Lung (tissue), 12 donors: Measurements from ENCODE around the gene KNG1. TPM values are rescaled to one million over a fixed set of nuclear protein-coding genes. Genes with fewer than 3 reads are reported as not detected.

Experiments used
- ATAC-seq: fragments of 200-7000 bp; cut with Tn5 transposase; one replicate; pipeline ENCODE4 v1.9.1; 2020; ENCODE audit warnings: moderate number of reproducible peaks; ENCODE audit not compliant: insufficient read depth, low FRiP score
- DNase-seq, 3 donors: peaks; one replicate each; pipeline ENCODE4 v3.0.0-alpha.2; 2013 to 2017
- H3K27ac ChIP-seq, 2 donors: one replicate each; pipeline ENCODE4 v1.5.1; 2013; ENCODE audit warnings: mild to moderate bottlenecking in 2 of 2, moderate library complexity in 2 of 2, control low read depth in 1 of 2, inconsistent platforms in 1 of 2, low read depth in 1 of 2, low read length in 1 of 2
- H3K27me3 ChIP-seq, 3 donors: one replicate each; pipeline ENCODE4 v1.5.1; 2013; ENCODE audit warnings: low read length in 2 of 3; ENCODE audit not compliant: control insufficient read depth in 3 of 3, insufficient read depth in 3 of 3
- H3K36me3 ChIP-seq, 4 donors: one replicate each; pipeline ENCODE4 v1.5.1; 2013; ENCODE audit warnings: low read length in 4 of 4, mild to moderate bottlenecking in 1 of 4, moderate library complexity in 1 of 4; ENCODE audit not compliant: control insufficient read depth in 4 of 4, insufficient read depth in 4 of 4
- H3K4me1 ChIP-seq, 5 donors: one replicate each; pipeline ENCODE4 v1.5.1; 2013; ENCODE audit warnings: low read length in 5 of 5, mild to moderate bottlenecking in 2 of 5, moderate library complexity in 1 of 5; ENCODE audit not compliant: control insufficient read depth in 5 of 5, insufficient read depth in 5 of 5
- H3K4me3 ChIP-seq: one replicate; pipeline ENCODE4 v1.5.1; 2013; ENCODE audit warnings: mild to moderate bottlenecking, control low read depth, moderate library complexity
- H3K9ac ChIP-seq, 2 donors: one replicate each; pipeline ENCODE4 v1.5.1; 2013; ENCODE audit warnings: low read length in 2 of 2, control low read depth in 1 of 2; ENCODE audit not compliant: insufficient read depth in 1 of 2
- H3K9me3 ChIP-seq, 4 donors: one replicate each; pipeline ENCODE4 v1.5.1; 2013; ENCODE audit warnings: low read length in 3 of 4, mild to moderate bottlenecking in 1 of 4, moderate library complexity in 1 of 4; ENCODE audit not compliant: control insufficient read depth in 4 of 4, insufficient read depth in 3 of 4
- CTCF ChIP-seq: IDR thresholded peaks from 2 replicates; pipeline ENCODE4 v1.5.1; 2012; ENCODE audit warnings: mild to moderate bottlenecking; ENCODE audit errors: control extremely low read depth, extremely low read depth
- WGBS, 2 donors: extraction: QIAGEN DNeasy Blood & Tissue Kit; methylation state at CpG; one replicate each; pipeline ENCODE4 v1.1.7; 2013; 5-methylcytosine and 5-hydroxymethylcytosine counted together
- polyA plus RNA-seq, 2 donors: library from polyadenylated mRNA; stranded (reverse); fragments of 200-250 nt; gene quantifications; one replicate each; pipeline ENCODE4 v1.2.1, GENCODE V29; 2013
- total RNA-seq, 2 donors: library from RNA; depleted of rRNA in 1 of 2; stranded (reverse); fragments of >200 nt in 1 of 2; gene quantifications; one replicate each; pipeline ENCODE4 v1.2.1, GENCODE V29; 2014 to 2021
- donor health status: control.
- donor health status: control.
- donor health status: Bipolar disorder and iron deficiency.
- donor health status: healthy.
- donor health status: DM: yes; HTN: yes; CAD: no.

Gene KNG1
- total and polyA plus RNA-seq, 4 donors = 0.07 to 0.23 (median 0.13) TPM

- Histone ChIP-seq H3K27ac (no peak overlapping the region), H3K4me3 (no peak overlapping the region), H3K27me3 (no peaks in the 10 kb centered on the region), H3K36me3 (no peaks in the 10 kb centered on the region), H3K4me1 (no peaks in the 10 kb centered on the region), H3K9me3 (peaks cover 0 to 2% (median 0%) of the 10 kb centered on the region in 4 donors), H3K9ac (no peak overlapping the region)
- ATAC-seq = no peak
- no peak for TF ChIP-seq CTCF
- WGBS, 2 donors = 90 to 95% methylated on average over 5 of the region's 5 CpGs
- no peak for DNase-seq
Observed at GRCh38 chr3:186754871-186755270, 37.7 kb downstream of the KNG1 start.

GRCh38 chr3:186757214-186757613 lies 40.1 kb downstream of the KNG1 start:
- peaks cover 0 to 3% (median 0%) of the 10 kb centered on the region in 3 donors for H3K27me3 ChIP-seq
- ATAC-seq (no peak), DNase-seq (no peak)
- H3K27ac ChIP-seq = no peak overlapping the region
- no peaks in the 10 kb centered on the region for H3K36me3 ChIP-seq
- H3K9ac ChIP-seq = no peak overlapping the region
- no peaks in the 10 kb centered on the region for H3K4me1 ChIP-seq
- peaks cover 0 to 2% (median 0%) of the 10 kb centered on the region in 4 donors for H3K9me3 ChIP-seq
- no peak overlapping the region for H3K4me3 ChIP-seq
- 86 to 89% methylated on average over 8 of the region's 8 CpGs for WGBS, 2 donors
- no peak for TF ChIP-seq CTCF

DNA sequence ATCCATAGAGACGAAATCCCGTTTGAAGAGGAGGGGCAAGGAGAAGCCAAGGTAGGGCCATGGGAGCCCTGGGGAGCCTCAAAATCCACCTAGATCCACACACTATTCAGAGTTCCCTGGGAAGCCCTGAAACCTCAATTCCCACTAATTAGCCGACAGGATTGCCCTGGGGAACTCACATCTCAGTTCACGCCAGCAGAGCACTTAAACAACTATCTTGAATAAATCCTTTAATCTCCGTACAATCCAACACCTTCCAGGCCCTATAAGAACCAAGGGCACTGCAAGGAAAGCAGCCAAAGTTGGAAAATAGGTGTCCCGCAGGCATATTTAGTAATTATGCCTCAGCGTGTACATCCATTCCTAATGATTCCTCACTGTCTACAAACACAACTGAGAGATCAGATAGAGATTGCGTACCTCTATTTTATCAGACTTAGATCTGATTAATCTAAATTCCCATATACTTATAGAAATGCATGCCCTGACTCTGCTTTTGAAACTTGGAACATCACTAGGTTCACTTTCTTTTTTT lies 40.6 kb downstream of the KNG1 start:
- Histone ChIP-seq H3K4me1 (no peaks in the 10 kb centered on the region), H3K9me3 (peaks cover 0 to 2% (median 0%) of the 10 kb centered on the region in 4 donors), H3K36me3 (no peaks in the 10 kb centered on the region), H3K4me3 (no peak overlapping the region), H3K27ac (no peak overlapping the region), H3K9ac (no peak overlapping the region), H3K27me3 (peaks cover 0 to 3% (median 0%) of the 10 kb centered on the region in 3 donors)
- 85 to 92% methylated on average over 8 of the region's 8 CpGs for WGBS, 2 donors
- DNase-seq = no peak
- no peak for ATAC-seq
- TF ChIP-seq CTCF = no peak
